Measurements from ENCODE around the gene PMEPA1.

DNA sequence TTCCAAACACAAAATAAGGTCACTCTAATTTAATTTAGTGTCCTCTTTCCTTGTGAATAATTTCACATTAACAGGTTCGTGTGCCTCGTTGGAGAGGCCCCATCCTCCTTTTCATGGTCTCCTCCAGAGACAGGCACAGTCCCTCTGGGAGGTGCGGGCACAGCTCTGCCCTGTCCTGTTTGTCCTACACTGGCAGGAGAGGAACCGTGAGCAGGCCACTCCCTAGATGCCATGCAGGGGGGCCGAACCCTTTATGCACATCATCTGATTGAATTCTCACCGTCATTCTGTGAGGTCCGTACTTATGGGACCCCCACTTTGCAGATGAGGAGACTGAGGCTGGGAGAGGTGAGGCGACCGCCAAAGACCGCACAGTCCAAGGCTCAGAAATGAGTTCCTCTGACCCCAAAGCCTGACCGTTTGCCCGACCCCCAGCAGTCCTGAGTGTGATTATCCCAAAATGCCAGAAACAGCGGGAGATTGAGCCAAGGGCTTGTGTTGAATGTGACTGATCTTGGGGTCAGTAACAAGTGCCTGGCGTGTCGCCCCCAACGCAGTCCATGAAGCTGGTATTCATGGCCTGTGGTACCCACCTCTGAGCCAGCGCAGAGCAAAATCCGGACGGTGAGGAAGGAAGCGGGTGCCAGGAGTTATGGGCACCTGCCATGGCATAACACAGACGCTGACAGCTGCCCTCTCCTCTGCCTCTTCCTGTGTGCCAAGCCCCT, 43.5 kb downstream of the PMEPA1 start:
- TF ChIP-seq CTCF (IDR thresholded peaks at IDR 0.05): no peak
- TF ChIP-seq POLR2A (IDR thresholded peaks at IDR 0.05): no peak
- TF ChIP-seq EP300 (IDR thresholded peaks at IDR 0.05): no peak
